CD4-positive, alpha-beta memory T cell (primary cell): ENCODE data around the gene PAQR6. TPM values are rescaled to one million over a fixed set of nuclear protein-coding genes. Genes with fewer than 3 reads are reported as not detected.

Experiments
- CTCF ChIA-PET: fragments of 350-600 bp; sonication (Branson Sonifier 250); formaldehyde crosslinking; loops from one replicate; lab custom pipeline; 2021; ENCODE audit warnings: inconsistent platforms; ENCODE audit not compliant: partially characterized antibody; lab: Charles Lee
- POLR2A ChIA-PET: fragments of 350-600 bp; sonication (Branson Sonifier 250); formaldehyde crosslinking; loops from one replicate; lab custom pipeline; 2021; ENCODE audit not compliant: partially characterized antibody; lab: Charles Lee
- DNase-seq, 5 donors: peaks; one replicate each; pipeline versions ENCODE4 v3.0.0 to v3.0.0-alpha.2; 2020 to 2022; ENCODE audit warnings: mixed read lengths in 1 of 5
- H3K27ac ChIP-seq: one replicate; pipeline ENCODE4 v1.7.0; 2013; ENCODE audit warnings: low read depth, low read length
- H3K27me3 ChIP-seq: 2 replicates; pipeline ENCODE4 v1.7.0; 2013; ENCODE audit warnings: mild to moderate bottlenecking, low read length, moderate library complexity; ENCODE audit not compliant: insufficient read depth
- H3K36me3 ChIP-seq: 2 replicates; pipeline ENCODE4 v1.7.0; 2013; ENCODE audit warnings: mild to moderate bottlenecking, low read length, moderate library complexity; ENCODE audit not compliant: insufficient read depth
- H3K4me1 ChIP-seq: 2 replicates; pipeline ENCODE4 v1.7.0; 2013; ENCODE audit warnings: mild to moderate bottlenecking, low read length, moderate library complexity; ENCODE audit not compliant: insufficient read depth
- H3K4me3 ChIP-seq, 2 donors: one replicate each; pipeline ENCODE4 v1.7.0; 2013; ENCODE audit warnings: low read length in 2 of 2, mild to moderate bottlenecking in 1 of 2
- H3K9me3 ChIP-seq, 2 donors: one replicate each; pipeline ENCODE4 v1.7.0; 2013; ENCODE audit warnings: low read length in 2 of 2, control low read depth in 1 of 2; ENCODE audit not compliant: control insufficient read depth in 1 of 2
- H3K27ac Mint-ChIP-seq, 7 donors: one replicate each; pipeline ENCODE4 v1.8.0; 2020 to 2021; ENCODE audit warnings: mixed read lengths in 7 of 7, mild to moderate bottlenecking in 6 of 7, inconsistent platforms in 3 of 7, moderate library complexity in 3 of 7
- H3K27me3 Mint-ChIP-seq, 2 donors: one replicate each; pipeline ENCODE4 v1.8.0; 2020 to 2021; ENCODE audit warnings: mixed read lengths in 2 of 2
- H3K36me3 Mint-ChIP-seq, 2 donors: one replicate each; pipeline ENCODE4 v1.8.0; 2020 to 2021; ENCODE audit warnings: mixed read lengths in 2 of 2, inconsistent platforms in 1 of 2, mild to moderate bottlenecking in 1 of 2
- H3K4me1 Mint-ChIP-seq, 4 donors: one replicate each; pipeline ENCODE4 v1.8.0; 2020 to 2021; ENCODE audit warnings: mixed read lengths in 4 of 4, mild to moderate bottlenecking in 1 of 4
- H3K4me3 Mint-ChIP-seq, 8 donors: one replicate each; pipeline ENCODE4 v1.8.0; 2020 to 2021; ENCODE audit warnings: mixed read lengths in 8 of 8, mild to moderate bottlenecking in 7 of 8, moderate library complexity in 6 of 8, inconsistent platforms in 3 of 8
- H3K9me3 Mint-ChIP-seq, 8 donors: one replicate each; pipeline ENCODE4 v1.8.0; 2020 to 2021; ENCODE audit warnings: mixed read lengths in 8 of 8, mild to moderate bottlenecking in 5 of 8, inconsistent platforms in 3 of 8, moderate library complexity in 1 of 8
- intact Hi-C: fragments of 100-400 bp; cut with micrococcal nuclease; formaldehyde crosslinking; loops from one replicate; pipeline ENCODE4 v1.15.1; 2023
- polyA plus RNA-seq, 2 donors: library from polyadenylated mRNA; unstranded; fragments of 300-500 nt; fragmentation: Illumina TruSeq; gene quantifications; one replicate each; pipeline ENCODE4 v1.2.3, GENCODE V29; 2021
- total RNA-seq, 2 experiments: library from RNA; stranded (reverse); gene quantifications; one replicate each; pipeline ENCODE4 v1.2.3, GENCODE V29; 2021

The PAQR6 gene
- total and polyA plus RNA-seq, 4 experiments from 2014 or later, result 0.11 to 1.9 (median 0.94) TPM

DNA sequence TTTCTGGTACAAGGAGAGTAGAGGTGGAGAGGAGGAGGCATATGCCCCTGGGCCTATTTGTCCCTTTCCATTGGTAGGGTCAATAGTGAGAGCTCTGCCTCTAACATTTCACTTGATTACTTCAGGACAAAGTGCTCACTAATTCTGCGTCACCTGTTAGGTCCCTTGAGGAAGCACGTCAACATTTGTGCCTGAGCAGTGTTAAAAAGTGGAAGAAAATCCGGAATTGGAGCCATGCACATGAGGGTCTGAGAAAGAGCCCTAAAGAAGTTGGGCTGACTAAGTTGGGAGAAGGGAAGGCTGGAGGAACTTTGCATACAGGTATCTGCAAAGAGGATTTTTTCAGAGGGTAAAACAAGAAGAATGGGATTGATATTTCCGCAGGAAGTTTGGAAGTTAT, 52.0 kb downstream of the PAQR6 start:
- no peaks in the 10 kb centered on the region for H3K27me3 Mint-ChIP-seq
- Histone ChIP-seq H3K4me3 (no peak overlapping the region), H3K9me3 (no peaks in the 10 kb centered on the region), H3K27ac (no peak overlapping the region), H3K36me3 (peaks cover 17% of the 10 kb centered on the region), H3K4me1 (peaks cover 67% of the 10 kb centered on the region), H3K27me3 (no peaks in the 10 kb centered on the region)
- ChIA-PET POLR2A (interaction anchor here (1.5 to 2.2 kb wide), 2 partner anchors 17 to 29 kb away, joined by 5 to 19 read pairs; partner anchors contain the start of gene PMF1), CTCF (no interaction called here)
- peaks cover 22 to 40% of the 10 kb centered on the region in 2 donors for H3K36me3 Mint-ChIP-seq
- H3K27ac Mint-ChIP-seq, result peak overlapping the region in 3 of 7 donors; percentile 77 to 87 (median 81)
- peaks cover 40 to 78% (median 59%) of the 10 kb centered on the region in 4 donors for H3K4me1 Mint-ChIP-seq
- H3K9me3 Mint-ChIP-seq, result no peaks in the 10 kb centered on the region
- intact Hi-C loops, result no loop called here
- peak overlapping the region in 7 of 8 donors; percentile 22 to 98 (median 70) for H3K4me3 Mint-ChIP-seq
- no peak for DNase-seq

DNA sequence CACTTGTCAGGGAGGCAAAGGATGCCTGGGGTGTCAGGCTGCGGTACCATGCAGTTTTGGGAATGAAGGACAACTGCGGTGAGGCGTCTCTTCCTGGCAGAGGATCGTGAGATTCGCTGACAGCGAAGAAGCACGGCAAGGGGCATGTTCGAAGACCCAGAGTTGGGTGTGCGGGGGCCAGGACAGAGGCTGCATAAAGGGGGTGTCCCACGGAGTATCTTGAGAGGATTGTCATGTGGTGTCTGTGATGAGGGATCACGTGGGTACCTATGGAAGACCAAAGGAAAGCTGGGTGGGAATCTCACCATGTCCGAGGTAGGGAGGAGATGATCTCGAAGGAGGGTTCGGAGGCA, 53.6 kb downstream of the PAQR6 start:
- Histone ChIP-seq H3K4me1 (peaks cover 54% of the 10 kb centered on the region), H3K27me3 (no peaks in the 10 kb centered on the region), H3K9me3 (no peaks in the 10 kb centered on the region), H3K4me3 (peak overlapping the region; percentile 88 to 92), H3K36me3 (peaks cover 6% of the 10 kb centered on the region), H3K27ac (peak overlapping the region; percentile 79)
- Mint-ChIP-seq H3K4me1 (peaks cover 30 to 64% (median 45%) of the 10 kb centered on the region in 4 donors), H3K27ac (peak overlapping the region; percentile 75 to 97 (median 96)), H3K36me3 (peaks cover 11 to 26% of the 10 kb centered on the region in 2 donors), H3K9me3 (no peaks in the 10 kb centered on the region), H3K4me3 (peak overlapping the region; percentile 93 to 99 (median 96)), H3K27me3 (no peaks in the 10 kb centered on the region)
- intact Hi-C loops, result loop anchor here (5.0 kb wide), 1 partner anchor 33 kb away; no protein-coding TSS in a partner anchor
- DNase-seq, result peak in 1 of 5 donors; percentile 52
- ChIA-PET CTCF (interaction anchor here (0.8 to 2.0 kb wide), 4 partner anchors 19 to 66 kb away, joined by 3 to 8 read pairs (median 4); partner anchors contain the start of gene PMF1), POLR2A (interaction anchor here (1.0 to 2.5 kb wide), 7 partner anchors 18 to 307 kb away, joined by 3 to 54 read pairs (median 4); partner anchors contain the start of genes LMNA and PMF1)

DNA sequence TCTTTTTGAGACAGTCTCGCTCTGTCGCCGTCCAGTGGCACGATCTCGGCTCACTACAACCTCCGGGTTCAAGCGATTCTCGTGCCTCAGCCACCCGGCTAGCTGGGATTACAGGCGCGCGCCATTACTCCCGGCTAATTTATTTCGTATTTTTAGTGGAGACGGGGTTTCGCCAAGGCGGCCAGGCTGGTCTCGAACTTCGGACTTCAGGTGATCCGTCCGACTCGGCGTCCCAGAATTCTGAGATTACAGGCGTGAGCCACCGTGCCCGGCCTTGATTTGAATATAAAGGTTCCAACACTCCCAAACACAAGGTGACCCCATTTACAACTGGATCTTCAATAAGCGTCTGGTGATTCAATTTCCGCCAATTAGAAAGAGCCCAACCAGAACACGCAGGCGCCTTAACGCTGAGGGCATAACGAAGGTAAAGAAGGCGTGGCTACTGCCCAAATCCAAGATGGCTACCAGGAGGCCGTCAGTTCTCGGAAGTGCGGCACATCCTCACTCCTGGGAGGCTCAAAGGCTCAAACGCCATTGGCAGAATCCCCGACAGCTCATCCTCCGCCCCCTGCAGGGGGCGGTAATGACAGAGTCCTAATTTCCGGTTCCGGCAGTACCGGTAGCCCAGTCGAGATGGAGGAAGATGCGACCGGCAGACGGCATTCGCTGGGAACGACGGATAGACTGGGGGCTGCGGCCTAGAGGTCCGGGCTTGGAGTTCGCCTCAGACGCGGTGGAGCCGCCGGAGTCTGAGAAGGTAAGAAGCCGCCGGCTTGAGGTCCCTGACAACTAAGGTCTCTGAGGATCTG, 54.2 kb downstream of the PAQR6 start, which contains the start of gene SLC25A44:
SLC25A44 (plus strand) TSS at position 617 of the 812 bp plus-strand sequence. CDS start 5,744 bp downstream, outside the sequence.
- H3K9me3 Mint-ChIP-seq, result no peaks in the 10 kb centered on the region
- intact Hi-C loops, result loop anchor here (1.0 to 5.0 kb wide), 5 partner anchors 20 to 145 kb away; partner anchors contain the start of genes CCT3, PMF1, SMG5 and TSACC
- ChIA-PET CTCF (interaction anchor here (0.6 to 2.0 kb wide), 6 partner anchors 19 to 65 kb away, joined by 3 to 8 read pairs (median 3); partner anchors contain the start of gene PMF1), POLR2A (interaction anchor here (1.0 to 2.5 kb wide), 10 partner anchors 18 to 548 kb away, joined by 3 to 54 read pairs (median 4); partner anchors contain the start of genes LMNA, PMF1 and SMG5)
- H3K36me3 ChIP-seq, result peaks cover 6% of the 10 kb centered on the region
- DNase-seq, result peak; percentile 98 to 99 (median 98)
- H3K4me1 ChIP-seq, result peaks cover 48% of the 10 kb centered on the region
- H3K27ac ChIP-seq, result peak within 1 kb of the TSS; percentile 79
- H3K27ac Mint-ChIP-seq, result peak within 1 kb of the TSS; percentile 75 to 97 (median 96)
- H3K4me3 ChIP-seq, result peak within 1 kb of the TSS; percentile 88 to 92
- no peaks in the 10 kb centered on the region for H3K9me3 ChIP-seq
- peaks cover 10 to 21% of the 10 kb centered on the region in 2 donors for H3K36me3 Mint-ChIP-seq
- no peaks in the 10 kb centered on the region for H3K27me3 ChIP-seq
- peaks cover 26 to 58% (median 40%) of the 10 kb centered on the region in 4 donors for H3K4me1 Mint-ChIP-seq
- peak within 1 kb of the TSS; percentile 93 to 99 (median 96) for H3K4me3 Mint-ChIP-seq
- H3K27me3 Mint-ChIP-seq, result no peaks in the 10 kb centered on the region

Other genes with a start within 250 kb of the PAQR6 start
- gene SSR2, start 227.1 kb downstream of the PAQR6 start, total RNA-seq, result 100 to 1,000 TPM; 252 to 276 TPM
- 100 to 1,000 TPM; 349 to 442 TPM for gene SSR2, start 227.1 kb downstream of the PAQR6 start, polyA plus RNA-seq
- gene UBQLN4, start 194.3 kb downstream of the PAQR6 start, total RNA-seq, result 10 to 100 TPM; 38.0 to 39.5 TPM
- 10 to 100 TPM in 1 of 2 donors, 1 to 10 TPM in 1; 8.9 to 12.7 TPM for gene UBQLN4, start 194.3 kb downstream of the PAQR6 start, polyA plus RNA-seq
- gene LAMTOR2, start 193.3 kb downstream of the PAQR6 start, total RNA-seq, result 10 to 100 TPM; 33.0 to 35.5 TPM
- gene LAMTOR2, start 193.3 kb downstream of the PAQR6 start, polyA plus RNA-seq, result 100 to 1,000 TPM; 136 to 151 TPM
- 1 to 10 TPM in 1 of 2 experiments, under 1 TPM in 1; 0.53 to 1.5 TPM for gene RAB25, start 186.9 kb downstream of the PAQR6 start, total RNA-seq
- gene RAB25, start 186.9 kb downstream of the PAQR6 start, polyA plus RNA-seq, result 1 to 10 TPM; 5.9 to 6.6 TPM
- gene MEX3A, start 165.6 kb downstream of the PAQR6 start, total RNA-seq, result not detected
- not detected for gene MEX3A, start 165.6 kb downstream of the PAQR6 start, polyA plus RNA-seq
- gene LMNA, start 133.3 kb downstream of the PAQR6 start, total RNA-seq, result 10 to 100 TPM; 29.7 to 33.8 TPM
- gene LMNA, start 133.3 kb downstream of the PAQR6 start, polyA plus RNA-seq, result 10 to 100 TPM; 19.1 to 47.1 TPM
- 1 to 10 TPM; 1.2 TPM for gene SEMA4A, start 94.5 kb downstream of the PAQR6 start, total RNA-seq
- gene SEMA4A, start 94.5 kb downstream of the PAQR6 start, polyA plus RNA-seq, result 1 to 10 TPM in 1 of 2 donors, under 1 TPM in 1; 0.88 to 1.3 TPM
- 10 to 100 TPM; 21.2 to 23.3 TPM for gene SLC25A44, start 54.0 kb downstream of the PAQR6 start, total RNA-seq
- 10 to 100 TPM in 1 of 2 donors, 1 to 10 TPM in 1; 9.8 to 15.3 TPM for gene SLC25A44, start 54.0 kb downstream of the PAQR6 start, polyA plus RNA-seq
- gene PMF1, start 35.0 kb downstream of the PAQR6 start, total RNA-seq, result 10 to 100 TPM; 39.0 to 40.2 TPM
- 100 to 1,000 TPM in 1 of 2 donors, 10 to 100 TPM in 1; 73.3 to 106 TPM for gene PMF1, start 35.0 kb downstream of the PAQR6 start, polyA plus RNA-seq
- 1 to 10 TPM; 7.2 to 7.7 TPM for gene BGLAP, start 5.9 kb downstream of the PAQR6 start, total RNA-seq
- not detected for gene BGLAP, start 5.9 kb downstream of the PAQR6 start, polyA plus RNA-seq
- 10 to 100 TPM; 69.8 to 71.6 TPM for gene SMG5, start 34.8 kb upstream of the PAQR6 start, total RNA-seq
- gene SMG5, start 34.8 kb upstream of the PAQR6 start, polyA plus RNA-seq, result 10 to 100 TPM in 1 of 2 donors, 1 to 10 TPM in 1; 6.1 to 25.6 TPM
- 10 to 100 TPM; 14.7 to 16.8 TPM for gene TMEM79, start 36.3 kb upstream of the PAQR6 start, total RNA-seq
- 1 to 10 TPM in 1 of 2 donors, under 1 TPM in 1; 0.93 to 7.3 TPM for gene TMEM79, start 36.3 kb upstream of the PAQR6 start, polyA plus RNA-seq
- gene GLMP, start 47.6 kb upstream of the PAQR6 start, total RNA-seq, result 10 to 100 TPM; 22.1 to 28.4 TPM
- gene GLMP, start 47.6 kb upstream of the PAQR6 start, polyA plus RNA-seq, result 10 to 100 TPM; 21.3 to 23.5 TPM
- gene VHLL, start 51.3 kb upstream of the PAQR6 start, total RNA-seq, result under 1 TPM; 0.52 to 0.53 TPM
- gene VHLL, start 51.3 kb upstream of the PAQR6 start, polyA plus RNA-seq, result not detected
- gene CCT3, start 90.2 kb upstream of the PAQR6 start, total RNA-seq, result 100 to 1,000 TPM; 109 TPM
- gene CCT3, start 90.2 kb upstream of the PAQR6 start, polyA plus RNA-seq, result 100 to 1,000 TPM; 195 to 234 TPM
- gene TSACC, start 90.5 kb upstream of the PAQR6 start, total RNA-seq, result not detected
- under 1 TPM in 1 of 2 donors, not detected in 1; 0.32 TPM for gene TSACC, start 90.5 kb upstream of the PAQR6 start, polyA plus RNA-seq
- not detected for gene RHBG, start 121.2 kb upstream of the PAQR6 start, total RNA-seq
- gene RHBG, start 121.2 kb upstream of the PAQR6 start, polyA plus RNA-seq, result not detected